ENCODE measurements around the gene CHMP4B. TPM values are rescaled to one million over a fixed set of nuclear protein-coding genes. Genes with fewer than 3 reads are reported as not detected.

Gene CHMP4B
- total RNA-seq, 4 donors from 2014 or later = 77.2 to 147 (median 107) TPM

DNA sequence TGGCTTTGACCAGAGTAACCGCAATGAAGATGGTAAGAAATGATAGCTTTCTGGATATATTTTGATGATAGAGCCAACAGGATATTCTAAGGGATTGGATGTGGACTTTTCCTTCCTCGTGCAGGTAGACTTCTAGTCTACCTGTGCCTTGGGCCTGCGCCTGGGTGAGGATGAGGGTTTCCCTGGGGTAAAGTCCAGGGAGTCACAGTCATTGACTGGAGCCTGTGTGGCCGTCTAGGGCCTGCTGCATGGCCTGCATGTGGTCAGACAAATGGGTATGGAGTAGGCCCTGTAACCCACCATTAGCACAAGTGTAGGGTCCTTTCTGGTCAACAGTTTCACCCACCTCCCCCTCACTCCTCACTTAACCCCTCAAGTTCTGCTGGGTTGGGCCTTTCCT is 12.7 kb upstream of the CHMP4B start:
- intact Hi-C loops (cut with DNase I) = loop anchor here (10.0 kb wide), 1 partner anchor 266 kb away; no protein-coding TSS in a partner anchor

DNA sequence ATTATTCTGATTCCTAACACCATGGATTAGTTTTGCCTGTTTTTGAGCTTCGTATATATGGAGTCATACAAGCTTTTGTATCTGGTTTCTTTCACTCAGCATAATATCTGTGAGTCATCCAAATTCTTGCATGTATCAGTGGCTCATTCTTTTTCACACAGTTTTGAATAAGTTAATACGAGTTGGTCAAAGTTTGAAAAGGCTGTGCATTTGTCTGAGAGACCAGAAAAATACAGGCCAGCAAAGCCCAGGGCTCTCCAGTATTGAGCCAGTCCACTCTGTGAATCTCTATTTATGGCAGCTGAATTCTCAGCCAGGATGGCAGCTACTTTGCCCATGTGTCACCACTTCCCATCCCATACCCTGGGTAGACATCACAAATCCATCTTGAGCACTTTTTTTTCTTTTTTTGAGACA is 7.2 kb upstream of the CHMP4B start:
- no peaks in the 10 kb centered on the region for H3K36me3 ChIP-seq
- TF ChIP-seq, protein P1, sequence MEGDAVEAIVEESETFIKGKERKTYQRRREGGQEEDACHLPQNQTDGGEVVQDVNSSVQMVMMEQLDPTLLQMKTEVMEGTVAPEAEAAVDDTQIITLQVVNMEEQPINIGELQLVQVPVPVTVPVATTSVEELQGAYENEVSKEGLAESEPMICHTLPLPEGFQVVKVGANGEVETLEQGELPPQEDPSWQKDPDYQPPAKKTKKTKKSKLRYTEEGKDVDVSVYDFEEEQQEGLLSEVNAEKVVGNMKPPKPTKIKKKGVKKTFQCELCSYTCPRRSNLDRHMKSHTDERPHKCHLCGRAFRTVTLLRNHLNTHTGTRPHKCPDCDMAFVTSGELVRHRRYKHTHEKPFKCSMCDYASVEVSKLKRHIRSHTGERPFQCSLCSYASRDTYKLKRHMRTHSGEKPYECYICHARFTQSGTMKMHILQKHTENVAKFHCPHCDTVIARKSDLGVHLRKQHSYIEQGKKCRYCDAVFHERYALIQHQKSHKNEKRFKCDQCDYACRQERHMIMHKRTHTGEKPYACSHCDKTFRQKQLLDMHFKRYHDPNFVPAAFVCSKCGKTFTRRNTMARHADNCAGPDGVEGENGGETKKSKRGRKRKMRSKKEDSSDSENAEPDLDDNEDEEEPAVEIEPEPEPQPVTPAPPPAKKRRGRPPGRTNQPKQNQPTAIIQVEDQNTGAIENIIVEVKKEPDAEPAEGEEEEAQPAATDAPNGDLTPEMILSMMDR (IDR thresholded peaks at IDR 0.05) = no peak
- TF ChIP-seq POLR2A (IDR thresholded peaks at IDR 0.05) = no peak
- WGBS, 2 donors = 28 to 36% methylated on average over 2 of the region's 2 CpGs
- H3K9me3 ChIP-seq = no peaks in the 10 kb centered on the region
- H3K27ac ChIP-seq = peak overlapping the region; percentile 28 to 77 (median 66)
- peaks cover 0 to 18% (median 7%) of the 10 kb centered on the region in 3 donors for H3K4me1 ChIP-seq
- DNase-seq = no peak
- intact Hi-C loops (cut with DNase I) = no loop called here
- H3K4me3 ChIP-seq = no peak overlapping the region
- H3K27me3 ChIP-seq = no peaks in the 10 kb centered on the region

More for the DNA sequence above, 12.7 kb upstream of the CHMP4B start:
- TF ChIP-seq POLR2A (IDR thresholded peaks at IDR 0.05) = no peak
- TF ChIP-seq, protein P1 (IDR thresholded peaks at IDR 0.05) = no peak
- Histone ChIP-seq H3K36me3 (no peaks in the 10 kb centered on the region), H3K9me3 (no peaks in the 10 kb centered on the region), H3K4me1 (peaks cover 0 to 52% (median 4%) of the 10 kb centered on the region in 3 donors), H3K4me3 (no peak overlapping the region), H3K27me3 (no peaks in the 10 kb centered on the region), H3K27ac (peak overlapping the region; percentile 36 to 84 (median 62))
- 89 to 96% methylated on average over 4 of the region's 4 CpGs for WGBS, 2 donors
- no peak for DNase-seq

GRCh38 chr20:33808388-33808787 is 2.8 kb upstream of the CHMP4B start:
- intact Hi-C loops (cut with DNase I) = no loop called here
- H3K36me3 ChIP-seq = no peaks in the 10 kb centered on the region
- H3K9me3 ChIP-seq = no peaks in the 10 kb centered on the region
- TF ChIP-seq POLR2A (IDR thresholded peaks at IDR 0.05) = no peak
- TF ChIP-seq, protein P1 (IDR thresholded peaks at IDR 0.05) = no peak
- WGBS, 2 donors = 92 to 99% methylated on average over 3 of the region's 3 CpGs
- no peak overlapping the region for H3K4me3 ChIP-seq
- no peaks in the 10 kb centered on the region for H3K27me3 ChIP-seq
- no peak for DNase-seq
- H3K27ac ChIP-seq = no peak overlapping the region
- peaks cover 3 to 38% (median 12%) of the 10 kb centered on the region in 3 donors for H3K4me1 ChIP-seq

DNA sequence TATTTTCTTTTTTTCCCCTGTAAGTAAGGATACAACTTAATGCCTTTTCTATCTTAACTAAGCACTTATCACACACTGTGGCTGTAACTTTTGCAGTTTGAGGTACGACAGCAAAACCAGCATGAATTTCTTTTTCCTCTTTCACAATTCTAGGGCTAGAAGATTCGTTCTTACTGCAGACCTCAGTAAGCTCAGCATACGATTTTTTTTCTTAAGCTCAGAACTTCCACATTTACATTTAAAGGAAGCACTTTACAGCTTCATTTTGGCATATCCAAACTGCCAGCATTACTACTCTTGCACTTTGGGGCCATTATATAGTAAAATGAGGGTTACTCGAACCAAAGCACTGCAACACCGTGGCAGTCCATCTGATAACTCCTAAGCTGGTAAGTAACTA is 889 bp upstream of the CHMP4B start:
- intact Hi-C loops (cut with DNase I) = no loop called here
- DNase-seq = no peak
- Histone ChIP-seq H3K4me1 (peaks cover 20 to 41% (median 23%) of the 10 kb centered on the region in 3 donors), H3K27ac (no peak overlapping the region), H3K36me3 (no peaks in the 10 kb centered on the region), H3K27me3 (no peaks in the 10 kb centered on the region), H3K4me3 (no peak overlapping the region), H3K9me3 (no peaks in the 10 kb centered on the region)
- TF ChIP-seq, protein P1 (IDR thresholded peaks at IDR 0.05) = no peak
- no peak for TF ChIP-seq POLR2A (IDR thresholded peaks at IDR 0.05)
- WGBS, 2 donors = 46 to 52% methylated on average over 5 of the region's 5 CpGs

DNA sequence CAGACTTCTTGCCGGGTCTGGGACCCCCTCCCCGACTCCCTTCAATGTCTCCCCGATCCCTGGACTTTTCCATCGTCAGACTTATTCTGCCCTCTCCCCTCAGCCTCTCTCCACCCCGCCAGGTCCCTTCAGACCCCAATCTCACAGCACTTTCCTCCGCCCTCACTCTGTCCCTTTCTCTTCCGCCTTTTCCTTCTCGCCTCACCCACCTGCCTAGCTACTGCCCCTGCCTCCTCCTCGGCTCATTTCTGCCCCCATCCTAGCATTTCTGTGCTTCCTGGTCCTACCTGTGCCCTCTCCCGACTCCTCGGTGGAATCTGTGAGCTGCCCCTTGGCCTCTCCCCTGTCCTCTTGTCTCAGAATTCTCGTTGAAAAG is 616 bp downstream of the CHMP4B start:
- intact Hi-C loops (cut with DNase I) = no loop called here
- no peak for TF ChIP-seq POLR2A (IDR thresholded peaks at IDR 0.05)
- TF ChIP-seq, protein P1 (IDR thresholded peaks at IDR 0.05) = no peak
- Histone ChIP-seq H3K27me3 (no peaks in the 10 kb centered on the region), H3K27ac (peak overlapping the region; percentile 90 to 99 (median 96)), H3K36me3 (peaks cover 0 to 7% (median 0%) of the 10 kb centered on the region in 3 donors), H3K4me1 (peaks cover 20 to 56% (median 25%) of the 10 kb centered on the region in 3 donors), H3K9me3 (no peaks in the 10 kb centered on the region), H3K4me3 (peak overlapping the region; percentile 73 to 92 (median 88))
- WGBS, 2 donors = 1% methylated on average over 11 to 12 of the region's 12 CpGs
- DNase-seq = no peak
